ENCODE measurements around the gene CDC42BPB. TPM values are rescaled to one million over a fixed set of nuclear protein-coding genes. Genes with fewer than 3 reads are reported as not detected.

The CDC42BPB gene, protein sequence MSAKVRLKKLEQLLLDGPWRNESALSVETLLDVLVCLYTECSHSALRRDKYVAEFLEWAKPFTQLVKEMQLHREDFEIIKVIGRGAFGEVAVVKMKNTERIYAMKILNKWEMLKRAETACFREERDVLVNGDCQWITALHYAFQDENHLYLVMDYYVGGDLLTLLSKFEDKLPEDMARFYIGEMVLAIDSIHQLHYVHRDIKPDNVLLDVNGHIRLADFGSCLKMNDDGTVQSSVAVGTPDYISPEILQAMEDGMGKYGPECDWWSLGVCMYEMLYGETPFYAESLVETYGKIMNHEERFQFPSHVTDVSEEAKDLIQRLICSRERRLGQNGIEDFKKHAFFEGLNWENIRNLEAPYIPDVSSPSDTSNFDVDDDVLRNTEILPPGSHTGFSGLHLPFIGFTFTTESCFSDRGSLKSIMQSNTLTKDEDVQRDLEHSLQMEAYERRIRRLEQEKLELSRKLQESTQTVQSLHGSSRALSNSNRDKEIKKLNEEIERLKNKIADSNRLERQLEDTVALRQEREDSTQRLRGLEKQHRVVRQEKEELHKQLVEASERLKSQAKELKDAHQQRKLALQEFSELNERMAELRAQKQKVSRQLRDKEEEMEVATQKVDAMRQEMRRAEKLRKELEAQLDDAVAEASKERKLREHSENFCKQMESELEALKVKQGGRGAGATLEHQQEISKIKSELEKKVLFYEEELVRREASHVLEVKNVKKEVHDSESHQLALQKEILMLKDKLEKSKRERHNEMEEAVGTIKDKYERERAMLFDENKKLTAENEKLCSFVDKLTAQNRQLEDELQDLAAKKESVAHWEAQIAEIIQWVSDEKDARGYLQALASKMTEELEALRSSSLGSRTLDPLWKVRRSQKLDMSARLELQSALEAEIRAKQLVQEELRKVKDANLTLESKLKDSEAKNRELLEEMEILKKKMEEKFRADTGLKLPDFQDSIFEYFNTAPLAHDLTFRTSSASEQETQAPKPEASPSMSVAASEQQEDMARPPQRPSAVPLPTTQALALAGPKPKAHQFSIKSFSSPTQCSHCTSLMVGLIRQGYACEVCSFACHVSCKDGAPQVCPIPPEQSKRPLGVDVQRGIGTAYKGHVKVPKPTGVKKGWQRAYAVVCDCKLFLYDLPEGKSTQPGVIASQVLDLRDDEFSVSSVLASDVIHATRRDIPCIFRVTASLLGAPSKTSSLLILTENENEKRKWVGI (N-terminal part only)
- 99.6 TPM for total RNA-seq
- long read RNA-seq, partial matches to known transcripts = 13 of 18 reads
- long read RNA-seq, other reads (novel, unspliced or antisense) = 5 of 18 reads

DNA sequence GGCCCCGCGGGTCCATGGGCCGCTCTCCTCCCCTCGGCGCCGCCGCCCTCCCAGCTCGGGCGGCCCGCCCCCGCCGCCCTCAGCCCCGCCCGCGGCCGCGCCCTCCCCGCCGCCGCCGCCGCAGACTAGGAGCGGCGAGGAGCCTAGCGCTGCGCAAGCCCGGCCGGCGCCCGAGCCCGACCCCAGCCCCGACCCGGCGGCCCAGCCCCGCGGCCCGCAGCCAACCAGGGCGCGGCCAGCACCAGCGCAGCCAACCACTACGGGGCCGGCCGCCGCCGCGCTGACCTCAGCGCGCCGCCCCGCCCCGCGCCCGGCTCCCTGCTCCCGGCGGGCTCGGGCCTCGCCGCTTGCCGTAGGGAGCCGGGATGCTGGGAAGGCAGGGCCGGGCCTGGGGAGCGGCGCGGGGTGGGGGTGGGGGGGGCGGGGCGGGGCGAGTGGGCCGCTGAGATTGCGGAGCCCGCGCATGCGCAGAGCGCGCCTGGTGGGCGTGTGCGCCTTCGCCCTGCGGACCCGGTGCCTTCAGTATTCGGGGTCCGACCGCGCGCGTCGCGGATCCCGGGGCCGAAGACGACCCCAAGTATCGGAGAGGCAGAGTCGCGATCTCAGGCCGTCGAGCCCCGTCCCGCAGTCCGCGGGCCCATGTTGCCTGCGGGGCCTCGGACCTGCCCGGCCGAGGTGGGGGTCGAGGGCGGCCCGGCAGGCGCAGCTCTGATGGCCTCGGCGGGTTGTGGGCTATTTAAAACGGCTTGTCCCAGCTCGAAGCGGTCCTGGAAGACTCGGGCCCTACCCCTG lies at the start of gene CDC42BPB:
Gene CDC42BPB, minus strand, starts transcription at position 178 of the 792 bp plus-strand sequence. CDS start 376 bp downstream, outside the sequence.
- DNase-seq (ENCODE audit: low spot score) = peak; percentile 97

DNA sequence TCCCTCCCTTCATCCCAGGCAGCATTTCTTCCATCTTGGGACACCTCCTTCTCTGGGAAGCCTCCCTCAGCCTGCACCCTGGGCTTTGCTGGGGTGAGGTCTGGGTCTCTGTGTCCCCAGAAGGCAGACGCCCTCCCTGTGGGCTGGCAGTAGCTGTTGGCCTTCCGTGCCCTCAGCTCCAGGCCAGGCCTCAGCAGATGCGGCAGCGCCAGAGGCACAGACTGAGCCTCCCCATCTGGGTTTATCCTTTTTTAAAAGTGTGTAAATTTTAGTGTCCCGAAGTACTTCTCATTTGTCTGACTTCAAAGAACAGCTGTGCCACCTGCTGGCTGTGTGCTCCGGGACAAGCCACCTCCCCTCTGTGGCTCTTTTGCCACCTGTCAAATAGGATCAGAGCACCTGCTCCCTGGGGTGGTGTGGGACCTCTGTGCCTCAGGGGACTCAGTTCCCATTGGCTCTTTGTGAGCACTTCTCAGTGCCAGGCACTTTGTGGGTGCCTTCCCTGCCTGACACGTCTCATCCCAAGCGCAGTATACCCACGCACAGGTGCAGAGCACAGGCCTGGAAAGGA lies 48.3 kb upstream of the CDC42BPB start:
- DNase-seq (ENCODE audit: low spot score) = no peak

DNA sequence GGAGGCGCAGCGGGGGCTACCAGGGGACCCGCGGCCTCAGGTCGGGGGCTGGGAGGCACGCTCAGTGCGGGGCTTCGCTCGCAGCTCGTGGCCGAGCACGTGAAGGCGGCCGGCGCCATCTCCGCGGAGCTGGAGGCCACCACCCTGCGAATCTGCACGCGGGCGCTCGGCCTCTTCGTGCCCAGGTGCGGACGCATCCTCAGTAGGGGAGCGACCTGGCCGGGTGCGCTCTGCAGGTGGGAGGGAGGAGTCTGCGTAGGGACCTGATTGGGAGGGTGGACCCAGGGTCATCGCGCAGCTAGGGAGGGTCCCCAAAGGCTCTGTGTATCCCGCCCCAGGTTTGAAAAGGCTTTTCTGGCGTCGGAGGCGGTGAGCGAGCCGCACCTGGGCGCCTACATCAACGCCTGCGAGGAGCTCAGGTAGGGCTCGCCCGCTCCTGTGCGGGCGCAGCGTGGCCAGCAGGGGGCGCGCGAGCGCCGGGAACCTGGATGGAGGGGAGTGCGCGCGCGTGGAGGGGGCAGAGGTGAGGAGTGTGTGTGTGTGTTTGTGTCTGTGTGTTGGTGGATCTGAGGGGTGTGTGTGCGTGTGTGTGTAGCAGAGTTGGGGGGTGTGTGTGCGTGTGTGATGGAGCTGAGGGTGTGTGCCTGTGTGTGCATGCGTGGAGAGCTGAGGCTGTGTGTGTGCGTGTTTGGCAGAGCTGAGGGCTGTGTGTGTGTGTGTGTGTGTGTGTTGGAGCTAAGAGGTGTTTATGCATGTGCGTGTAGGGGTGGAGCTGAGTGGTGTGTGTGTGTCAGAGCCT lies 47.5 kb upstream of the CDC42BPB start:
- DNase-seq (ENCODE audit: low spot score) = no peak

DNA sequence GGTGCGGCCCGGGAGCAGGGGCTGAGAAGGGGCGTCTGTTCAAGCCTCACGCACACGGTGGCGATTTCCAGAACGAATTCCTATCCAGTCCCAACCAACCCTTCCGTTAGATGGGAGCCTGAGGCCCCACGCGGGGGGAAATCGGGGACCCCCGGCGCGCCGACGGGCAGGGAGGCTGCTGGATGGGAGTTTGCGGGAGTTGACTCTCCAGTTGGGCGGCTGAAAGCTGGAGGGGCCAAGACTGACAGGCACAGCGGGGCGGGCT lies 47.0 kb upstream of the CDC42BPB start:
- DNase-seq (ENCODE audit: low spot score) = no peak

DNA sequence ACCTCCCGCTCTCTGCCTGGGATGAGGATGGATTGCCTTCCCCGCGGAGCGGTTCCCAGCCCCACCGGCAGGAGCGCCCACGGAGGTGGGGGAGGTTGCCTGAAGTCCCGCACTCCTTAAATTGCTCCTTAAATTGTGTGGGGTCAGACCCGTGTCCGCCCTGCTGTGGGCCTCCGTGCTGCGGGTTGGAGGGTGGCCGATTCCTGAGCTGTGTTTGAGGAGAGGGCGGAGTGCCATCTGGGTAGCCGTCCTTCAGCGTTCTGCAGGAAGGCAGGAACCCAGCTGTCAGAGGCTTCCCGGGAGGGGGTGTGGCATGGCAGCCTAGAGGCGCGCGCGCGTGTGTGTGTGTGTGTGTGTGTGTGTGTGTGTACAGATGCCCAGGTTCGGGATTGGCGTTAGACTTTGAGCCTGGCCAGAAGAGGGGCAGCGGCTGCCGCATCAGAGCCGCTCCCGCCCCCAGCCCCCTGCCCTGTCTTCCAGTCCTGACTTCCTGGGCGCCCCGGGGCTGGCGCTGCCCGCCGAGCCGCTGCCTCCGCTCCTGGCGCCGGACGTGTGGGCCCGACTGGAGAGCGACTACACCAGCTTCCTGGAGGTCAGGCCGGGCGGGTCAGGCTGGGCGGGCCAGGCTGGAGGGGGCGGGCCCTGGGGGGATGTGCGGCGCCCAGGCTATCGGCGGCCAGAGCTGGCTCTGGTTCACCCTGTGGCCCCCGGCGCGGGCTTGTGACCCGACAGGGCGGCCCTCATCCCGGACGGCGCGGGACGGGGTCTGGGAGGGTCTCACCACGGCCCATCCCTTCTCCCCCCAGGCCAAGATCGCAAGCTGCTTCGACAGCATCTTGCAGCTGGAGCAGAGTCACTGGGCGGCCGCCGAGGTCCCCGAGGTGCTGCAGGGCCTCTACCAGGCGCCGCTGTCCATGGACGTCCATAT lies 46.4 kb upstream of the CDC42BPB start:
- DNase-seq (ENCODE audit: low spot score) = no peak

DNA sequence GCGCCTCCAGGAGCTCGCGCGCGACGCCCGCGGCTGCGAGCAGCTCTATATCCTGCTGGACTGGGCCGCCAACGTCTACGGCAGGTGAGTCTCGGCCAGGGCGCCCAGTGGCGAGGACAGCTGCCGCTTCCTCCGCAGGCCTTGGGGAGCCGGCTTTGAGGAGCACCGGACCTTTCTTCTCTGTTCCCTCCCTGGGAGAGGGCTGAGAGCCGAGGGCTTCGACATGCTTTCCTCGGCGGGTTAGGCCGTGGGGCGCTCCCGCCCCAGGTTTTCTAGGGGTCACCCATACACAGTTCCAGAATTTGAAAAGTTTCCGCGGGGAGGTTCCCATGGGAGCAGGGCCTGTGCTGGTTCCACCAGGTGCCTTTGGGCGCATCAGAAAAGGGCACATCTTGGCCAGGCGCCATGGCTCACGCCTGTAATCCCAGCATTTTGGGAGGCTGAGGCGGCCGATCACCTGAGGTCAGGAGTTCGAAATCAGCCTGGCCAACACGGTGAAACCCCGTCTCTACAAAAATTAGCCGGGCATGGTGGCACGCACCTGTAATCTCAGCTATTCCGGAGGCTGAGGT lies 45.4 kb upstream of the CDC42BPB start:
- DNase-seq (ENCODE audit: low spot score) = no peak

DNA sequence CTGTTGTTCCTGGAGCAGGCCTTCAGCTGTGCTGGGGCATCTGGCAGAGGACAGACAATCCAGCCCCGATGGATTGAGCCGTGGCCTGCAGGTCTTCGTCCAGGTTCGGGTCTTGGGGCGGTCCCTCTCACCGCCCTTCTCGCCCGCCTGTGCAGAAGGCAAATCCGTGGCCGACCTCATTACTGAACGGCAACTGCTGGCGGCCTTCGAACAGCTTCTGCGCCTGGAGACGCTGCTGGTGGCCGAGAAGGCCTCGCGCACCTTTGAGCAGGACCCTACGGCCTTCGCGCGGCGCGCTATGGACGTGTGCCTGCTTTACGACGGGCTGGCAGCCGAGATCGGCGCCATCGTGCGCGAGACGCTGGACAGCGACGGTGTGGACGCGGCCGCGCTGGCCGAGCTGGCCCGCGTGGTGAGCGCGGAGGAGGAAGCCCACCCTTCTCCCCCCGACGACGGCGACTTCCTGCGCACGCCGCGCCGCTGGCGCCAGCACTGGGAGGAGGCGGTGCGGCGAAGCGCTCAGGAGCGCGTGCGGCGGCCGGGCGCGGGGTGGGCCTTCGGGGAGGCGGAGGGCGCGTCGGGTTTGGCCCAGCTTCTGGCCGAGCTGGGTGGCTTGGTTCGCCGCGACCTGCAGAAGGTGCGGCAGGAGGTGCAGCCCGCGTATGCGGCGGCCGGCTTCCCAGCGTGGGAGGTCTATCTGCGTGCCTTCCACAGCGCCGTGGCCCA lies 44.8 kb upstream of the CDC42BPB start:
- DNase-seq (ENCODE audit: low spot score) = no peak

DNA sequence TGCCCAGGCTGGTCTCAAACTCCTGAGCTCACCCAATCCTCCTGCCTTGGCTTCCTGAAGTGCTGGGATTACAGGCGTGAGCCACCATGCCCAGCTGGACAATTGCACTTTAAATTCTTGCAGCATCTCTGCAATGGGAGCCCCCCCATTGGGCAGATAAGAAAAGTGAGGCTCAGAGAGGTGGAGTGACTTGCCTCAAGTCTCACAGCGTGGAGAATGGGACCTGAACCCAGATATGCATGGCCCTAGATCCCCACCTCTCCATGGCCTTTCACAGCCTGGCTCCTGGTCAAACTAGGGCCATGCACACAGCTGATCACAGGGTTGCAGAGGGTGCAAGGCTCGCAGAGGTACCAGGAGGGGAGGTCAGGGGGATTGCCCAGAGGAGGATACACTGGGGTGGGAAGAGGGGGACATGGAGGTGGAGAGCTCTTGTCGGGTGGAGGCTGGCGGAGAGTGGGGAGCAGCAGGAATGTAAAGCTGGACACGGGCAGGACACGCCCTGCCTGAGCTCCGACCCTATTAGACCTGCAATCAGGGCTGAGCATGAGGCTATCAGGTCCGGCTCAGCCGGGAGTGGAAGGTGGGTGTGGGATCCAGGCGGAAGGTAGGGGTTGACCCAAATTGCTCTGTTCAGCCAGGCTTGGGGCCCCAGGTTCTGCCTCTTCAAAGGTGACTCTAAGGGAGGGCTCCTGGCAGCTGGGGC lies 44.1 kb upstream of the CDC42BPB start:
- no peak for DNase-seq (ENCODE audit: low spot score)

DNA sequence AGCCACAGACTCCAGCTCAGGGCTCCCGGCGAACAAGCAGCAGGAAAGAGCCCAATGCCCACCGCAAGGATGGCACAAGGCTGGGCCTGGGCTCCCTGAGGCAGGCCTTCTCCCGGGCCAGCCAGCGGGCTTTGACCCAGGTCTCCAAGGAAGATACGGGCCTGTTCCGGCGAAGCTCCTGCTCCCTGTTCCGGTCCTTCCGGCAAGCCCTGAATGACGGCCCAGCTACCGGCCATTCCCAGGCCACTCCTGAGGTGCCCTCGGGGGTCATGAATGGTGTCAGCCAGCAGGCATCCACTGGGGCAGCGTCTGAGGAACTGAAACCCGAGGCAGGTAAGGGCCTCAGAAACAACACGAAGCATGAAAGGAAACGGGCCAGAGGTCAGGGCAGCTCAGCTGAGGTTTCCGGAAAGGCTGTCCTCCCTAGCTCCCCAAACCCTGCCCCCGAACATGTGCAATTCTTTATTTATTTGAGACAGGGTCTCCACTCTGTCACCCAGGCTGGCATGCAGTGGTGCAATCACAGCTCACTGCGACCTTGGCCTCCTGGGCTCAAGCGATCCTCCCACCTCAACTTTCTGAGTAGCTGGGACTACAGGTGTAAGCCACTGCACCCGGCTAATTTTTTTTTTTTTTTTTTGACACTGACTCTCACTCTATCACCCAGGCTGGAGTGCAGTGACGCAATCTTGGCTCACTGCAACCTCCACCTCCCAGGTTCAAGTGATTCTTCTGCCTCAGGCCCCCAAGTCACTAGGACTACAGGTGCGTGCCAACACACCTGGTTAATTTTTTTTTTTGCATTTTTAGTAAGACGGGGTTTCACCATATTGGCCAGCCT lies 43.2 kb upstream of the CDC42BPB start:
- DNase-seq (ENCODE audit: low spot score) = no peak

DNA sequence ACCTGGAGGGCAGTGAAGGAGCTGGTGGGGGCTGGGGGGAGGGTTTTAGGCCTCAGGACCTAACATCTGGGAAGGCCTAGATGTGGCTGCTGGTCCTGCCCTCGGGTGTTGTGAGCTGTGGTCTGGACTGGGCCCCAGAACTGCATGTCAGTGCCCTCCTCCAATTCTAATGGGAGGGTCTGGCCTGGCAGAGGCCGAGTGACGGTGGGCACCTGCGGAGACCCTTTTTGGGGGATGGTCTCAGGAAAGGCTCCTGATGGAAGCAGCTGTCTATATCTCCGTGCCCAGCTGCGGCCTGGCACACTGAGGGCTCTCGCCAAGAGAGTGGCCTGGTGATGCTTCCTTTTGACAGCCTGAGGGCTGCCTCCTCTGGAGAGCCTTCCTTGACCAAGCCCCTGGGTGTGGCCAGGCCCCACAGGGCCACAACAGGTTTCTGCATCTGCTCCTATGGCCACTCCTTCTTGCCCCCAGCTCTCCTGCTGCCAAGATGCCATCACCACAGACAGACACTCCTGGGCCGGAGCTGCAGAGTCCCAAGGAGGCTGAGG lies 42.5 kb upstream of the CDC42BPB start:
- no peak for DNase-seq (ENCODE audit: low spot score)

DNA sequence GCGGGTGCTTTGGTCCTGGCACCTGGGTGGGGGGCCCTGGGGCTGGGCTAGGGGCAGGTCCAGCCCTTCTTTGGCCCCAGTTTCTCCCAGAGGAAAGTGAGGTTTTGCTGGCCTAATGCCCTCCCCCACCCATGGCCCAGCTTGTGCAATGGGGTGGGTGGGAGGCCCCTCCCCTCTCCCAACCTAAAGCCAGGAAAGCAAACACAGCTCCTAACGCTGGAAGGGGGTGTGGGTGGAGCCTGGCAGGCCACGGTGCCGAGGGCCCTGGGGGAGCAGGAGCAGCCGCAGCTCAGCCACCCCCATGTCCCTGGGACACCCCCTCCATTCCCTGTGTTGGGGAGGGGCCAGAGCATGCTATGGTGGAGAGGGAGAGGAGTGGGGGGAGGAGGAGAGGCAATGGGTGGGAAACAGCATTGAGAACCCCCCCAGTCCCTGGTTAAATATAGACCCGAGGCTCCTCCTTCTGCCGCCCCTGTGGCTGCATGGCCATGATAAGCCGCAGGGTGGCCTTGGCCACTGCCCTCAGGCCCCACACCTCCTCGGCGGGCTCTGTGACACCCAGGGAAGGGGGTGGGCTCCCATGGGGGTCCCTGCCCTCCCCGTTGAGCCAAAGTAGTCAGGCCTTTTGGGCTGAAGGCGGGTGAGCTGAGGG lies 41.9 kb upstream of the CDC42BPB start:
- DNase-seq (ENCODE audit: low spot score) = no peak

DNA sequence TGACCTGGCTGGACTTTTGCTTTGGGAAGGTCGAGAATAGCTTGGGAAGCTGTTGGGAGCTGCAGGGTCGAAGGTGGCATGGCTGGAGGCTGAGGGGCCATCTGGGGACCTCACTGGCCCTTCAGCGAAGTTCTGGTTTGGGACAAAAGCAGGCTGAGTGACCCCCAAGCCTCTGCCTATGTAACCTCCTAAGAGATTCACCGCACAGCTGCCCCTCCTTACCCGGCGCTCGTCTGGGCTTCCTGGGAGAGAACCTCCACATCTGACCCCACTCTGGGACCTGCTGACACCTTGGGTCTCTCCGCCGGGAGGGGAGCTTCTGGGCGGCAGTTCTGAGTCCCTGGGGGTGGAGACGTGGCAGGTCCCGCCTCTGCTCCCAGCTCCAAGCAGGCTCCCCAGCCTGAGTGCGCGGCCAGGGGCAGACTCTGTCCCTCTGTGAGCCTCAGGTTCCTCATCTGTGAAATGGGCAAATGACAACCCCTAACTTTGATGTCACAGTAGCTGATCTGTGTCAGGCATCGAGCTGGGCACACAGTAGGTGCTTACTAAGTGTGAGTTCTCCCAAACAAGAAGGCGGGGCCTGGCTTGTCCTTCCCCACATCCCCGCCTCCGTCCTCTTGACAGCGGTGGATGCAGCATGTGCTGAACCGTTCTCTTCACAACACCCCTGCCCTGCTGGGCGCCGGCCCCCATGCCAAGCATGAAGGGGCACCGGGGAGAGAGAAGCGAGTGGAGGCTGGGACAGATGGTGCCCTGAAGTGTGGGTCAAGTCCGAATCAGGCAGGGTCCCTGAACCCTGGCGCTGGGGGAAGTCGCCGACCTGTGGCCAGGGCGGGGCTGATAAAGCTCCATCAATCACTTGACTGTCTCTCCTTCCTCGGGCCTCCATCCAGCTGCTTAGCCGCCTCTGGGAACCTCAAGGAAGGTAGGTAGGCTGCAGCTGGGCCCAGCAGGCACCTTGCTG lies 40.9 kb upstream of the CDC42BPB start:
- no peak for DNase-seq (ENCODE audit: low spot score)

DNA sequence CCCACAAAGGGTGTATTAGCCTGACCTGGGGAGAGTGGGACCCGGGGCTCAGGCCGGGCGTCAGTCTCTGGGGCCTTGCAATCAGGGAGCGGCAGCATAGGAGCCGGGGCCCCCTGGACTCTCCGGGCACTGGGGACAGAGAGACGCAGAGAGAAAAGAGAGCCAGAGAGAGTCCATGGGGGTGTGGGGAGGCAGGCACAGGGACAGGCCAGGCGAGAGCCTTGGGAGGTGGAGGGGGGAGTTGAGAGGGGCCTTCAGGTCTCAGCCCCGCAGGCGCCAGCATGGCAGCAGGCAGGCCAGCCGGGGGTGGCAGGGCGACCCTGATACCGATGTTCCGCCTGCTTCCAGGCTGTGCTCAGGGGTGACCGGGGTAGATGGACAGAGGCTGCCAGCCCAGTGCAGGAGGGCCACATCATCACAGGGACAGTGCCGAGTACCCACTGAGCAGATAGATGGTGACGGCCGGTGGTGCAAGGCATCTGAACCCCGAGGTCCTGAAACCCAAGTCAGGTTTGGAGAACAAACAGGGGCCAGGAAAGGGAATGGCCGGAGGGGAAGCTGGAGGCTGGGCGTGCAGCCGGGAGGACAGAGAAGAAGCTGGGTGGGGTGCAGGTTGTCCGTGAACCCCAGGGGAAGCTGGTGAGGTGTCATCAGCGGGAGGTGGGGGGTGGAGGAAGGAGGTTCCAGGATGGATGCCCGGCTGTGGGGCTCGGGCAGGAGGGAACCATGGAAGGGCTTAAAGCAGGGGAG lies 40.1 kb upstream of the CDC42BPB start:
- no peak for DNase-seq (ENCODE audit: low spot score)
